EH (cell line): ENCODE data around the gene PLXDC2.

Source experiments
- DNase-seq: peaks from one replicate; pipeline ENCODE4 v3.0.0-alpha.2; 2015; ENCODE audit warnings: low read depth

The PLXDC2 gene

DNA sequence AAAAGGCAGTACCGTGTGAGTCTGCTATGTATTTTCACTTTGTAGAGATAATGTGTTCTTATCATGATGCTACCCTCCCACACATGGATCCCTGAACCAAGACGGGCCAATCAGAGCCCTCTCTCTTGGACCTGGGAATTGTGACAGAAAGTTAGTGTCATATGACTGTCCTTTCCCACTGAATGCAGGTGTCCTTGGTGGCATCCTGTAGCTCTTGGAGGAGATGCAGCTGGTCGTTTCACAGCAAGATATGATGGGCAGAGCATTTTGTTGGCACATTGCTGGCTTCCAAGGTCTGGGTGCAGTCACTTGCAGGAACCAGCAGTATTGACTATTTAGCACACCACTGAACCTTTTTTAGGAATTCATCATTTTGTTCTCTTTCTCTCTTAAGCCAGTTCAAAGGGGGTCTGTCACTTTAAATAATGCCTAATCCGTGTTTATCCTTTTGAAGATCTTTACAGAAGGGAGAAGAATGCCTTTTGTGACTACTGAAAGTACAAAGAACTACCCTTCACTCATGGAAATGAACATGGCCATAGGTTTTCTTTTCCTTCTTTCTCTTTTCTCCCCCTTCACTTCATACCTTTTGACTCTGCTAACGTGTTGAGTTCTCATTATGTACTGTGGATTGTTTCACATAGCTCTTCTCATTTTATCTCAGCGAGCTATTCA, 125.1 kb downstream of the PLXDC2 start:
- DNase-seq: no peak

DNA sequence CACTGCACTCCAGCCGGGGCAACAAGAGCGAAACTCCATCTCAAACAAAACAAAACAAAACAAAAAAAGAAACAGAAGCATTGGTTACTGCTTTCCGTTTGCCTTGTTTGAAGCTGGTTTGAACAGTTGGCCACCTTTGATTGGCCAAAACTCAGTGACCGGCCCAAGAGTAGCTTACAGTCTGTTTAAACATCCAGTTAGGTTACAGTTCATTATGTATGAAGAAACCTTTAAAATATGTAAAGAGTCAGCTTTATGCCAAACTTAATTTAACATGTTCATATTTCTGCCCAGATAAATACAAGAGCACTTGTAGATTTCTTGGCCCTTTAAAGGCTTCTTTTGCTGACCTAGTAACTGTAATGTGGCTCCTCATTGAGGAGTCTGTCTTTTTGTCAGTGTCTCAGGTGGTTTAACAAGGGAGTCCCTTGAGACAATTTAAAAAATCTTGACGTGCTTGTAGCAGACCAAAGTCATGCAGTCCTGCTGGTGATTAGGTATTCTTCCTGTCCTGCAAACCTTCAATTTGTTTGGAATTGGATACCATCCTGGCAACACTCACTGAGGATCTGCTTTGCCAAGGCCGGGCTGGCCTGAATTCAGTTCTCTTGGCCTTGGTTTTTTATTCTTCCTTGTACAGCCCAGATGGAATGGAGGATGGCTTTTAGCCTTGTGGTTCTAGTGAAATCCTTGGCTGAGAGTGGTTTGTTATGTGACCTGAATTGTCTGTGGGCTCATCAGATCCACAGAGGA, 128.9 kb downstream of the PLXDC2 start:
- DNase-seq: no peak

DNA sequence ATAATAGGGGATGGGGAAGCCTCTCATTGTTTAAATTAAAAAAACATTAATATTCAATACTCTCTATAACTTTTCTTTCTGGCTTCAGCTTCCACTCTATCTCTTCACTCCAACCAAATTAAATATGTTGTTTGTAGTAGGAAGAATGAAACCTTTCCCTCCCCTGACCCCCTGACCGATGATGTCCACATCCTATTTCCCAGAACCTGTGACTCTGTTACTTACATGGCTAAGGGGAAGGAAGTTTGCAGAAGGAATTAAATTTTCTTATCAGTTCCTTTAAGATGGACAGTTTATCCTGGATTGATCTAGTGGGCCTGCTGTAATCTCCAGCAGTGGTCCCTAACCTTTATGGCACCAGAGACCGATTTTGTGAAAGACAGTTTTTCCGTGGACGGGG, 130.0 kb downstream of the PLXDC2 start:
- no peak for DNase-seq

DNA sequence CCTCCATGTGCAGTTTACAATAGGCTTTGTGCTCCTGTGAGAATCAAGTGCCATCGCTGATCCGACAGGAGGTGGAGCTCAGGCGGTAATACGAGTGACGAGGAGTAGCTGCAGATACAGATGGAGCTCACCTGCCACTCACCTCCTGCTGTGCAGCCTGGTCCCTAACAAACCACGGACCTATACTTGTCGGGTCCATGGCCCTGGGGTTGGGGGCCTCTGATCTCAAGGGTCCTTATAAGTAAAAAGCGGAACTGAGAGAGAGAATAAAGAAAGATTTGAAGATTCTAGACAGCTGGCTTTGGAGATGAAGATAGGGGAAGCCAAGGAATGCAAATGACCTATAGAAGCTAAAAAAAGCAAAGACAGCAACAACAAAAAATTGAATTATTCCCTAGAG, 130.6 kb downstream of the PLXDC2 start:
- no peak for DNase-seq

DNA sequence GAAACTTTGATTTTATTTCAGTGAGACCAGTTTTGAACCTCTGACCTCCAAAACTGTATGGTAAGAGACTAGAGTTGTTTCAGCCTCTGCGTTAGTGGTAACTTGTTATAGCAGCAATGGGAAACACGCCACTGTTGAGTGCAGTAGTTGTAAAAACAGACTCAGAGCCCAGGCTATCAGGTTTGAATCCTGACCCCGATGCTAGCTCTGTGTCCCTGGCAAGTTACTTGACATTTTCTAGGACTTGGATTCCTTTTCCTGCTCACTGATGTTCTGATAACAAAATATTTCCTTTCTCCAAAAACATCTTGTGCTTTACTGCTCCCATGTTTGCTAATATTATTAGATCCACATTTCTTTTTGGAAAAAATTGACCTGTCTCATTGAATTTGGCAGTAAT, 131.0 kb downstream of the PLXDC2 start:
- no peak for DNase-seq

DNA sequence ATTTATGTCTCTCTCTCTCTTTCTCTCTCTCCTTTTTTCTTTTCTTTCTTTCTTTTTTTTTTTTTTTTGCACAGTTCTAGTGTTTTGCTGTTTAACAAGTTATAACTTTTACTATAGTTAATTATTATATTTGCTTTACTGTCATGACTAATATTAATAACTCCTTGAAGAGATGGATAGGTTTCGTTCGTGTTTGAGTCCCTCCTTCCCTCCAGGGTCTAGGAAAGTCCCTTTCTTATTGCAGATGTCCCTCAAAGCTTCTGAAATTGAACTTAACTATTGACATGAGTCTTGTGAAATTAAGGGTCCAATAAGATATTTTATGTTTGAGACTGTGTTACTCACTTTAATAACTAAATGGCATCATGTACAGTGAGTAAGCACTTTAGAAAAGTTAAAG, 131.4 kb downstream of the PLXDC2 start:
- DNase-seq: no peak

DNA sequence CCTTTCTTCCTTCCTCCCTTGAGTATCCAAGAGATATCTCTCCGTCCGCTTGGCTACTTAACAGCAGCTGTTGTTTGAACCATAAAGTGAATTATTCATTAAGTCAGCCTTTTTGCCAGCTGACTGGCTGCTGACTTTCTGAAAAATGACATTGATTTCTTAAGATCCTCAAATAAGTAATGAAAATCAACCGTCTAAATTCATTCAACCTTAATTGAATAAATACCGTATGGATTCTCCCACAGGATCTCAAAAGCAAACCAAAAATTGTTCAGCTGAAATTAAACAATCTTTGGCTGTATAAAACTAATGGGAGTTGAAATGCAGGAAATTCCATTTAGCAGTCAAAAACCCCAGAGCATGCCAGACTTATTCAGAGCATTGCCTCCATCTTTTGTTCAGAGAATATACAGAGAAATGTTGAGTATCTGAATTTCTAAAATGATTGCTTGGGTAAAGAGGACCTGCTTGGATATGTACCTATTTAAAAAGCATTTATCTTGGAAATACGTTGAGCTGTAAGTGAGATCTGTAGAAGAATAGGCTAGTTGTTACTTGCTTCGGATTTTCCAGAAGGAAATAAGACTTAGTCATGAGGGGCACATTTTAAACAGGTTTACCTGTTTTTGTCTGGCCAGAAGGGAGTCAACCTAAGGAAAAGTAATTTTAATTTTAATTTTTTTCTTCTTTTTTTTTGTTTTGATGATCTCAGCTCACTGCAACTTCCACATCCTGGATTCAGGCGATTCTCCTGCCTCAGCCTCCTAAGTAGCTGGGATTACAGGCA, 136.2 kb downstream of the PLXDC2 start:
- DNase-seq: no peak

DNA sequence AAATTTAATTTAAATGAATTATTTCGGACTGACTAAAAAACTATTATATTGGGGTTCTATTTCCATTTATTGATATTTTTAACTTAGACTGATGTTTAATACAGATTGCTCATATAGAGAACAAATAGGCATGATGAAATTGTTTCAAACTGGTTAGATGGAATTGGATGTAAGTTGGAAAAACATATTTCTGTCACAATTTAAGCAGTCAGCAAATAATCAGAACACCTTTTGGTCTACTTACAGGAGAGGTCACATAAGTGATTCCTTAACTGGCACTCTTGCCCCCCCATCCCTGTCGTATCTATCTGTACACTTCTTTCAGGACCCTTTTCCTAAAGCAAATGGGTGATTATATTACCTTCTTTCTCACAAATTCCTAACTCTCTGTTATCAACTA, 138.4 kb downstream of the PLXDC2 start:
- no peak for DNase-seq

DNA sequence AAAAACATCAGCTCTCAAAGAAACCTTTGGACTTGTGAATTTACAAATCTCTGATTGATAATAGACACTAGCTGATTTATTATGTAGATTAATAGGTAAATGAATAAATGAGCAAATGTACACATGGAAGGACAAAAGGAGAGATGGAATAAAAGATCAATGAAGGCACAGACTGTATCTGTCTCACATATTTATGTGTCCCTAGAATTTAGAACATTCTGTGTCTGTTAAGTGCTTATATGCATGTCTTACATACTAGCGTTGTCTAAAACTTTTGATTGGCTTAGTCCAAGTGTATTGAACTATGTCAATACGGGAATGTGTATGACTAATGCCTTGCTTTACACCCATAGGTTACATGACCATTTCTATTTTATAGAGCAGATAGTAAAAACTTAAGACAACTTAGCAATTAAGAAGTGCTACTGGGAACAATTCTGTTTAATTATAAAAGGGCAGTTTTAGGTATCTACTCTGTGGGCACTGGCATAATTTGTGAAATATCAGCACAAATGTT, 140.3 kb downstream of the PLXDC2 start:
- no peak for DNase-seq

DNA sequence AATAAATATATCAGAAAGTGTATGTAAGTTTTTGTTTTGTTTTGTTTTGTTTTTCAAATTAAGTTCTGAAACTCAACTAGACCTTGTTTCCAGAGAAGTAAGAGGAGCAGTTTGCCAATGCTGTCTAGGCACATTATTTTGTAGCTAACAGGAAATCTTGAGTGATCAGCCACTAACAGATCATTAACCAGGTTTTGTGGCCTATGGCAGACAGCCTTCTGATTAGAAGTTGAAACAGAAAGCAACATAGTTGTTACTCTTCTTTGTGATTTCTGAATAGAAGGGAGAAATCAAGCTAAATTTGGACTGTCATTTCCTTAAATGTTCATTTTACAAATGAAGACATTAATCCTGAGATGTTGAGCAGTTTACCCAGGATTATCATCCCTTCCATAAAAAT, 142.6 kb downstream of the PLXDC2 start:
- no peak for DNase-seq

DNA sequence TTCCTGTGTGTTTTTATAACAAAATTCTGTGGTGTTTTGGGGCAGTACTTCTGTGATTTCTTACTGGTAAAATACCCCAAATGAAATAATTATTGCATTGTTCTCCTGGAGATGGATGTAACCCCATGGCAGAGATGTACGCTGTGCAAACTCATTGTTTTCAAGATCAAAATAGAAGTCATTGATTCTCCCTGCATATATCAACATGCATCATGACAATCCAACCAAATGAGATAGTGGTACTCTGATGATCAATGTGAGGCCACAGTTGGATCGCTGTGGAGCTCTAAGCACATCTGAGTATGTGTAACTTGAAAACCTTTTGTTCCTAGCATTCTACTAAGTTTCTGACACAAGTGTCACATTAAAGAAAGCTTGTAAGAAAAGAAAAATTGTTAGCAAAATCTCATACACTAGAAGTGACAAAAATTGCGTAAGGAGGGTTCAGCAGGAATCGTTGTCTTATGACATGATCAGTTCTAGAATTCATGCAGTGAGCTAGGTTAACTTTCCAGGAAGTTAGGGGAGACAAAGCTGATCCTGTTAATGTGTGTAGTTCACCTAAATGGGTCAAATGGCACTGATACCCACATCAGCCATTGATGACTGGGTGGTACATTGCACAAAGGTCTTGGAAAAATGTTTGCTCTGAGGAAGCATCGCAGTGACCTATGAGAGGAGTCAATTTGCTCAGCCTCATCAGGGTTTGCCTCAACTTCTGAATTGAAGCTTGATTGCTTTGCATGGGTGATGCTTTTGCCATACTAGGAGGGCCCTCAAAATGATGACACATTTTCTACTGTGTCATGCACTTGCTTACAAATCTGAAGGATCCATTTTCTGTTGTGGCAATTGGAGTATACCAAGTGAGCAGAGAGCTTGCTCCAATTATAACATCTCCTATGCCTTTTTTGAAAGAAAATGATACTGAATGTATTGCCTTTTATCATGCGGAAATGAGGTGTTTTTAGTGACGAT, 145.1 kb downstream of the PLXDC2 start:
- no peak for DNase-seq

DNA sequence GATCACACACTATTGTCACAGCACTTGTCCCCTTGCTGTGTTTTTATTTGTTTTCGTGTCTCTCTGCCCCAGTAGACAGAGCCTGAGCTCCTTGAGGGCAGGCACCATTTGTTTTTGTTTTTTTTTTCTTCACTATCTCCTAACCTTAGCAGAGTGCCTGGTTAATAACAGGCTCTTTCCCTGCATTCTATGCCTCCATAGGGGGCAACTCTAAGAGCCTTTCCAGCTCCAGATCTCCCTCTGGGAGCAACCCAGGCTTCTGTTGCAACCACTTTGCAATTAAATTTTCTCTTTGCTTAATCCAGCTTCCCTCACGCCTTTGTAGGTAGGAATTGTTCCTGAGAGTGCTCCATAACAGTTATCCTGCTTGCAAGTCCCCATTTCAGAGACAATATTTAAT, 148.4 kb downstream of the PLXDC2 start:
- no peak for DNase-seq

DNA sequence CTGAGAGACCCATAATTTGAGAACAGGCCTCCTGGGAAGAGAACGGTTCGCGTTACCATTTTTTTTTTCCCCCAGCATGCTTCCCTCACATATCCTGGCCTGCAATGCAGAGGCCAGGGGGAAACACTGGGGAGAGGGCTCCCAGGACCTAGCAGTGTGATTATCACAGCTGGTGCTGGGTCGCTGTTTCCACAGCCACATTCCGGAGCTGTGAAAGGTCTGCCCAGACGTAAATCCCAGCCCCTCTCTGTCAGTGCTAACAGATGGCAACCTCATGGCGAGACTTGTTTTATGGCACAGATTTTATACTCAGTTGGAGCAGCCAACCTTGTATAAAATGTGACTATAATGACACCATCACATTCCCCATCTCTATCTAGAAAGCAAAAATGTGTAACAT, 150.5 kb downstream of the PLXDC2 start:
- no peak for DNase-seq

DNA sequence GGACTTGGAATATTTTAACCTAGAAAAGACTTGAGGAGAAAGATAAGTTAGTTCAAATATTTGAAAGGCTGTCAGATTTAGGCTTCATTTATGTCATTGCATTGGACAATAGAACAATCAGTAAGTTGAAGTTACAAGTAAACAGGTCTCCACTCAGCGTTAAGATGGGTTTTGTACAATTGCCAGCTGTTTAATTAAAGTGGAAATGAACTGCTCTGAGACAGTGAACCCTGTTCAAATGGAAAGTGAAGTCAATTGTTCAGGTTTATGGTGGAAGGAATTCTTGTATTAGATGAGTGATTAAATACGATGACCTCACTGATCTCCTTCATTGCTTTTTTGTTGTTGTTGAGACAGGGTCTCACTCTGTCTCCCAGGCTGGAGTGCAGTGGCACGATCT, 151.7 kb downstream of the PLXDC2 start:
- DNase-seq: no peak

DNA sequence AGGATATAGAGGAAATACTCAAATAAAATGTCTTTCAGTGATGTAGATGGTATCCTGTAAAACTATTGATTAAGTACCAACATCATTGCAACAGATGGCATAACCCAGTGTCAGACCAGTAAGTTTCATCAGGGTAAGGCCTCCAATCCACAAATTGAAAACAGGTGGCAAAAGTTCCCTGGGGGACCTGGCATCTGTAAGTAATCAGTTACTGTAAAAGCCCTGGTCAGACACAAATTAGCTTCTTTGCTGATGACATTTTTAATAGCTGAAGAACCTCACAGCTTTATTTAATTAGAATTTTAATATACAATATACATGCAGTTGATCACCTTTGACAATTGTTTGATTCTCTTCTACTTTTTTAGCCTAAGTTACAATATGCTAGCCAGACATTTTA, 152.5 kb downstream of the PLXDC2 start:
- DNase-seq: no peak

DNA sequence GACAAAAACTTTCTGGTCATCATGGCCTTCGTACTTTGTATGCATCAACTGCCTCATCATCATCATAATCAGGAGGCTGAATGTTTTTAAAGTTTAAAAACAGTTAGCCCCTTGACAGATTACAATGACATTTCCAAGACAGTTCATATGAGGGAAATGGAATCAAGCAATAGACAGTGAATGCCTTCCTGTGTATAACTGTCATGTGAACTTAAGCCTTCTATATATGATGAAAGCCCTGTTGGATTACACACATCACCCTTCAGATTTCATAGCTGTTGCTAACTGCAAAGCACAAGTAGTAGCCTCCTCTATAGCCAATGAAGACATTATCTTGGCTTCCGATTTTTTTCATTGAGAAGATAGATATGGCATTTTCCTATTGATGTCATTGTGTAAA, 154.0 kb downstream of the PLXDC2 start:
- no peak for DNase-seq

DNA sequence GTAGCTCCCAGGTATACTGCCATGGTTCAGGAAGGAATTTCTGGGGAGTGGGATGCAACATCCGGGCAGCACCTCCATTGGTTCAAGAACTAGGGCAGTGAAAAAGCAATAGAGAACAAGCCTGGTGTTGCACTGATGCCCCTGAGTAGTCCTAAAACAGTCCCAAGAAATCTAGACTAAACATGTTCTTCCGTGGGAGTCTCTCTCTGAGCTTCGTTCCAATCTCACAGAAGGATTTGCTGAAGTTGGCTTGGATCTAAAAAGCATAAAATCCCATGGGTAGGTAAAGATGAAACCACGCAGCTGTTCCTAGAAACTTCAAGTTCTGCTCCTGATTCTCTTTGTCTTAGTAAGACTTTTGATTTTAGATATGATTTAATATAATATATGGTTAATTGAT, 154.5 kb downstream of the PLXDC2 start:
- DNase-seq: no peak

DNA sequence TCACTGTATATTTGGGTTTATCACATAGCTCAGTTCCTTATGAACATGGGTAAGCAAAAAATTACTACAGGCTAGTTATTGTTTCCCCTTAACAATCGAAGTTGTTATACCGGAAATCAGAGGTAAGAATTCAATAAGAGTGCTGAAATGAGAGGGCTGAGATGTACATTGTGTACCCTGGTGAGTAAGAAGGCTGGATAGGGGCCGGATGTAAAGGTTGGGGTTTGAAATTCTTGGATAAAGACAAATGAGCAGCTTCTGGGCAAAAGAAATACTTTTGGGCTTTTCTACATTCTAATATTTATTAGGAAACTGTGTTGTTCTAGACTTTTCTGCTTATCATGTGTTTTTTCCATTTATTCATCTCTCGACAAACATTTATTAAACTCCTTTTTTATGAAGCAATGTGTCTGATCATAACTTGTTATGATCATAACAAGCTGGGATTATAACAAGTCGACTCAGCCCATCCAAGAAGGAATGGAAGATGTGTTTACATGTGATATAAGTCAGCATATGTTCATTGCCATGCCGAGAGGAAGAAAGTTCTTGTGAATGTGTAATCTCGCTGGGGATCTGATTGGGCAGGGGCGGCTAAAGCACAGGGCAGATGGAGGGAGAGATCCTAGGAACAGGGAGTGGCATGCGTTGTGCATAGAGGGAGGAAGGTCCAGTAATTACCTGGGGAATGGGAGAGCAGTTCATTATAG, 155.3 kb downstream of the PLXDC2 start:
- no peak for DNase-seq

DNA sequence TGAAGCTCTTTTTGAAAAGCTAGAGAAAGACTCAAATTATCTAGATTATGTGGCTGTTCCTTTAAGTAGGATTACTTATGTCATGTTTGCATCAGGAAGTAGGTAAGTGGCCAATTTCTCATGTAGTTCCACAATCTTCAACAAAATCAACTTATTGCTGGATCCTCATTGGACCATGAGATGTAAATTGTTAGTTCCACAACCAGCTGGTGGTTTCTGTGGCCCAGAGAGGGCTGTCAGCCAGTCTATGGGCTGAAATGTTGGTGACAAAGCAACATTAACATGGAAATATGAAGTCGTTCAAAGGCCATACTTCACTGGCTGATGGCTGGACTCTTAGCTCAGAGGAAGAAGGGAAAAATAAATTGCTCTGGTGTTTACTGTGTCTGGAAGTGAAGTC, 157.9 kb downstream of the PLXDC2 start:
- DNase-seq: no peak

DNA sequence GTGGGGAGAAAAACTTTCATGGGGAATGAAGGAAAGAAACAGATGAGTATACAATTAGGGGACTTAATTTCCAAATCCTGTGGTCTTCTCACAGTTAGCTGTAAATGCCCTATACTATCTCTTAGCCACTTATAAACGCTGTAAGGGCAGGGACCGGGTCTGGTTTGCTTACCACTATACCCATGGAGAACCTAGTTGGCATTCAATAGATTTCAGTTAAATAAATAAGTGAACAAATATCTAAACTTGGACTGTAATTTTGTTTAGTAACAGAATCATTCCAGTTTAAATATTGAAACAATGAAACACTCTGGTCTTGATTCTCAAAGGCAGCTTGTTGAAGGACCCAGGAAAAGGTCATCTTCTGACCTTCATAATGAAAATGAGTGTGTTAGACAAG, 158.3 kb downstream of the PLXDC2 start:
- no peak for DNase-seq

DNA sequence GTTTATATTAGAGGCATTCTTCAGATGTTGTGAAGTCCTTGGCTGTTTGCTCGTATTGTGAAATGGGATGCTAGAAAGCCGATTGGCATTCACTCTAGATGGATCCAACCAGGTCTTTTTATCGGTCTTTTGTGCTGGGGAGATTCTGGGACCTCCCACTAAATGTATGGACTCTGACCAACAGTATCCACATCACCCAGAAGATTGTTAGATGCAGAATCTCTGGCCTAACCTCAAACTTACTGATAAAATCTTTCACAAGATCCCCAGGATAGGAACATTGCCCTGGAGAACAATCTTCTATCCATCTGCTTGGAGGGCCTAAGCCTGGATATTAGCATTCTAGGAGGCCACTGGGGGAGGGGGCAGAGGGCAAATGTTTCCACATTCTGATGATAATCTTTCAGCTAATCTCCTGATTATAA, 160.9 kb downstream of the PLXDC2 start:
- no peak for DNase-seq
